H9 (cell line): Measurements from ENCODE around the gene CRYZ. TPM values are rescaled to one million over a fixed set of nuclear protein-coding genes. Genes with fewer than 3 reads are reported as not detected.

Source experiments
- DNase-seq: peaks from one replicate; pipeline ENCODE4 v3.0.0-alpha.2; 2017
- H2AFZ ChIP-seq: one replicate; pipeline ENCODE4 v1.6.1; 2013; ENCODE audit warnings: mild to moderate bottlenecking, low read length, control low read depth, moderate library complexity
- H2AK5ac ChIP-seq: 2 replicates; pipeline ENCODE4 v1.6.1; 2013; ENCODE audit warnings: low read length, control low read depth, mixed read lengths; ENCODE audit not compliant: insufficient read length
- H2BK120ac ChIP-seq: one replicate; pipeline ENCODE4 v1.6.1; 2013; ENCODE audit warnings: low read depth, mild to moderate bottlenecking, low read length, control low read depth, inconsistent platforms; ENCODE audit not compliant: poor library complexity, severe bottlenecking
- H2BK12ac ChIP-seq: 2 replicates; pipeline ENCODE4 v1.6.1; 2013; ENCODE audit warnings: low read length, control low read depth, mixed read lengths, low read depth; ENCODE audit not compliant: insufficient read length
- H2BK15ac ChIP-seq: 2 replicates; pipeline ENCODE4 v1.6.1; 2013; ENCODE audit warnings: low read depth, low read length, control low read depth
- H2BK20ac ChIP-seq: one replicate; pipeline ENCODE4 v1.6.1; 2013; ENCODE audit warnings: low read depth, mild to moderate bottlenecking, low read length, control low read depth, inconsistent platforms; ENCODE audit not compliant: poor library complexity, severe bottlenecking
- H2BK5ac ChIP-seq: 2 replicates; pipeline ENCODE4 v1.6.1; 2013; ENCODE audit warnings: low read length, control low read depth, mixed read lengths; ENCODE audit not compliant: insufficient read length
- H3K14ac ChIP-seq: 2 replicates; pipeline ENCODE4 v1.6.1; 2013; ENCODE audit warnings: low read length, control low read depth; ENCODE audit not compliant: insufficient read depth
- H3K18ac ChIP-seq: 2 replicates; pipeline ENCODE4 v1.6.1; 2013; ENCODE audit warnings: low read depth, mild to moderate bottlenecking, mixed read lengths, low read length, control low read depth; ENCODE audit not compliant: insufficient read length
- H3K23ac ChIP-seq: 2 replicates; pipeline ENCODE4 v1.6.1; 2013; ENCODE audit warnings: low read length, control low read depth, mixed read lengths, low read depth; ENCODE audit not compliant: insufficient read length
- H3K23me2 ChIP-seq: 2 replicates; pipeline ENCODE4 v1.6.1; 2013; ENCODE audit warnings: low read depth, mild to moderate bottlenecking, mixed read lengths, low read length, control low read depth; ENCODE audit not compliant: insufficient read length, poor library complexity, severe bottlenecking
- H3K27ac ChIP-seq: 2 replicates; pipeline ENCODE4 v1.5.1; 2013; ENCODE audit warnings: low read length, control low read depth, mixed read lengths, low read depth; ENCODE audit not compliant: insufficient read length
- H3K27me3 ChIP-seq: 2 replicates; pipeline ENCODE4 v1.6.1; 2013; ENCODE audit warnings: low read length, control low read depth, inconsistent platforms; ENCODE audit not compliant: insufficient read depth
- H3K4ac ChIP-seq: 2 replicates; pipeline ENCODE4 v1.6.1; 2013; ENCODE audit warnings: low read depth, mild to moderate bottlenecking, control low read depth, inconsistent platforms, low read length, moderate library complexity
- H3K4me1 ChIP-seq: 2 replicates; pipeline ENCODE4 v1.6.1; 2013; ENCODE audit warnings: low read length, control low read depth, inconsistent platforms; ENCODE audit not compliant: insufficient read depth
- H3K4me2 ChIP-seq: 2 replicates; pipeline ENCODE4 v1.6.1; 2013; ENCODE audit warnings: low read length, control low read depth, mixed read lengths; ENCODE audit not compliant: insufficient read length, insufficient read depth
- H3K56ac ChIP-seq: 2 replicates; pipeline ENCODE4 v1.6.1; 2013; ENCODE audit warnings: low read depth, mild to moderate bottlenecking, mixed read lengths, low read length, control low read depth; ENCODE audit not compliant: insufficient read length
- H3K79me1 ChIP-seq: 2 replicates; pipeline ENCODE4 v1.6.1; 2013; ENCODE audit warnings: low read depth, mild to moderate bottlenecking, moderate library complexity, low read length, control low read depth, inconsistent platforms; ENCODE audit not compliant: insufficient read depth, poor library complexity, severe bottlenecking
- H3K79me2 ChIP-seq: 2 replicates; pipeline ENCODE4 v1.6.1; 2013; ENCODE audit warnings: low read length, control low read depth, inconsistent platforms; ENCODE audit not compliant: insufficient read depth
- H3K9ac ChIP-seq: 2 replicates; pipeline ENCODE4 v1.6.1; 2013; ENCODE audit warnings: low read length, control low read depth, mixed read lengths; ENCODE audit not compliant: insufficient read length; ENCODE audit errors: extremely low read depth
- H3K9me3 ChIP-seq: one replicate; pipeline ENCODE4 v1.6.1; 2013; ENCODE audit warnings: low read depth, low read length, inconsistent platforms; ENCODE audit not compliant: control insufficient read depth
- H3T11ph ChIP-seq: one replicate; pipeline ENCODE4 v1.6.1; 2013; ENCODE audit warnings: mild to moderate bottlenecking, low read length, control low read depth, inconsistent platforms
- H4K20me1 ChIP-seq: one replicate; pipeline ENCODE4 v1.6.1; 2013; ENCODE audit not compliant: control insufficient read depth, insufficient read length, insufficient read depth
- H4K5ac ChIP-seq: 2 replicates; pipeline ENCODE4 v1.6.1; 2013; ENCODE audit warnings: low read depth, mild to moderate bottlenecking, mixed read lengths, low read length, control low read depth; ENCODE audit not compliant: insufficient read length
- H4K8ac ChIP-seq: replicated peaks from 2 replicates; pipeline ENCODE4 v1.6.1; 2013; ENCODE audit warnings: low read length, control low read depth, mixed read lengths, low read depth; ENCODE audit not compliant: insufficient read length
- H4K91ac ChIP-seq: 2 replicates; pipeline ENCODE4 v1.6.1; 2013; ENCODE audit warnings: low read depth, mild to moderate bottlenecking, moderate library complexity, mixed read lengths, low read length, control low read depth; ENCODE audit not compliant: insufficient read length
- H3K27ac Mint-ChIP-seq, 3 experiments: 2 replicates in 2 of 3; 3 replicates in 1 of 3; pipeline ENCODE4 v1.8.0; 2020 to 2021; ENCODE audit warnings: mixed read lengths in 3 of 3, mild to moderate bottlenecking in 1 of 3, moderate library complexity in 1 of 3
- H3K27me3 Mint-ChIP-seq: 2 replicates; pipeline ENCODE4 v1.8.0; 2021; ENCODE audit warnings: low read depth, mild to moderate bottlenecking, moderate library complexity, mixed read lengths
- H3K36me3 Mint-ChIP-seq, 3 experiments: 2 replicates in 2 of 3; 3 replicates in 1 of 3; pipeline ENCODE4 v1.8.0; 2020 to 2021; ENCODE audit warnings: low read depth in 3 of 3, mixed read lengths in 3 of 3; ENCODE audit not compliant: insufficient read depth in 1 of 3
- H3K4me1 Mint-ChIP-seq, 2 experiments: 2 replicates each; pipeline ENCODE4 v1.8.0; 2020; ENCODE audit warnings: mixed read lengths in 2 of 2
- H3K4me3 Mint-ChIP-seq, 2 experiments: 2 replicates in 1 of 2; 3 replicates in 1 of 2; pipeline ENCODE4 v1.8.0; 2020 to 2021; ENCODE audit warnings: mild to moderate bottlenecking in 2 of 2, mixed read lengths in 2 of 2, moderate library complexity in 1 of 2
- H3K9me3 Mint-ChIP-seq, 2 experiments: 2 replicates in 1 of 2; 3 replicates in 1 of 2; pipeline ENCODE4 v1.8.0; 2020; ENCODE audit warnings: mild to moderate bottlenecking in 2 of 2, mixed read lengths in 2 of 2, moderate library complexity in 1 of 2
- CTCF ChIP-seq: fragments of 200-600 bp; sonication (generic); conservative IDR thresholded peaks from 3 replicates; pipeline ENCODE4 v1.8.0; 2021; ENCODE audit warnings: antibody characterized with exemption, mild to moderate bottlenecking
- WGBS: extraction: QIAGEN DNeasy Blood & Tissue Kit; methylation state at CpG from one replicate; pipeline ENCODE4 v1.1.7; 2013; ENCODE audit warnings: missing lambda C conversion rate, low lambda C conversion rate, mixed read lengths; ENCODE audit not compliant: insufficient read length; ENCODE audit errors: extremely low coverage; 5-methylcytosine and 5-hydroxymethylcytosine counted together
- total RNA-seq: library from RNA; stranded (reverse); gene quantifications from 2 replicates; pipeline ENCODE4 v1.2.1, GENCODE V29; 2021

The CRYZ gene
- total RNA-seq, 1 experiment from 2014 or later: 14.0 TPM

- Histone ChIP-seq H3K79me2 (no peaks in the 10 kb centered on the region), H2BK12ac (no peak overlapping the region), H3K23ac (no peak overlapping the region), H2BK5ac (no peak overlapping the region), H3K9me3 (no peaks in the 10 kb centered on the region), H4K20me1 (no peaks in the 10 kb centered on the region), H3K9ac (no peak overlapping the region), H3K27me3 (no peaks in the 10 kb centered on the region), H3K14ac (no peak overlapping the region), H2BK120ac (no peak overlapping the region), H3K4me1 (no peaks in the 10 kb centered on the region), H4K8ac (no peak overlapping the region), H3K18ac (no peak overlapping the region), H3T11ph (no peak overlapping the region), H2AK5ac (no peak overlapping the region), H2AFZ (no peak overlapping the region), H3K4ac (no peak overlapping the region), H2BK20ac (no peak overlapping the region), H4K5ac (no peak overlapping the region), H3K4me2 (no peak overlapping the region), H3K56ac (no peak overlapping the region), H3K27ac (no peak overlapping the region), H3K79me1 (no peaks in the 10 kb centered on the region), H3K23me2 (no peaks in the 10 kb centered on the region), H4K91ac (no peak overlapping the region), H2BK15ac (no peak overlapping the region)
- Mint-ChIP-seq H3K27ac (no peak overlapping the region), H3K36me3 (no peaks in the 10 kb centered on the region), H3K9me3 (no peaks in the 10 kb centered on the region; a peak in 1 of 5 replicates), H3K4me1 (peaks cover 4% of the 10 kb centered on the region in 2 experiments; a peak in 3 of 4 replicates), H3K4me3 (no peak overlapping the region), H3K27me3 (no peaks in the 10 kb centered on the region; the same call in 1 of the 2 replicates)
- TF ChIP-seq CTCF: no peak
- DNase-seq: no peak
- no CpG with 5 or more reads among the region's 2 CpGs for WGBS
These were observed 39.4 kb downstream of the CRYZ start for GRCh38 chr1:74693473-74693872.
